HL-60/S4 (cell line): ENCODE results near the gene MMP7.

ENCODE experiments used
- in situ Hi-C: fragments of 300-500 bp; cut with MboI; formaldehyde crosslinking; loops from 2 replicates; pipeline ENCODE4 v1.14.3; 2022; ENCODE audit warnings: low sequenced_read_pairs

The MMP7 gene

GRCh38 chr11:102530558-102530957 lies at the start of gene MMP7:
Gene MMP7 (minus strand): TSS chr11:102530747. CDS start chr11:102530700, 47 bp downstream.
- in situ Hi-C loops = no loop called here

- in situ Hi-C loops = no loop called here
Observed at GRCh38 chr11:102577723-102578122, 47.2 kb upstream of the MMP7 start.

- in situ Hi-C loops = no loop called here
Observed at GRCh38 chr11:102577182-102577581, 46.6 kb upstream of the MMP7 start.

- in situ Hi-C loops = no loop called here
Observed at GRCh38 chr11:102576350-102576749, 45.8 kb upstream of the MMP7 start.

DNA sequence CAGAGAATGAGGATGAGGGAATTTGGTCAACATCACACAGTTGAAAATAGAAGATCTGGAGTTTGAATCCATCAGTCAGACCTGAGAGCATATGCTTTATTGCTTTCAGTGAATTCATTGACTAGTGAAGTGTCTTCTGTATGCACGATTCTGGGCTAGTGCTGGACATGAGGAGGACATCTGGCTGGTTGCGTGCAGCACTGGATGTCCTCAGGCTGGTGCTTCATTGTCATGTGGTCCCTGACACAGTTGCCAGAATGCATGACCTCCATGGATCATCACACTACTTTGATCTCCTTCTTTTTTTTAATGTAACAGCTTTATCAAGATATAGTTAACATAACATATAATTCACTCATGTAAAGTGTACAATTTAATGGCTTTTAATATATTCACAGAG lies 44.5 kb upstream of the MMP7 start:
- in situ Hi-C loops = no loop called here

- in situ Hi-C loops = no loop called here
Observed at GRCh38 chr11:102573851-102574250, 43.3 kb upstream of the MMP7 start.

GRCh38 chr11:102572554-102573220 lies 42.1 kb upstream of the MMP7 start:
- in situ Hi-C loops = no loop called here

DNA sequence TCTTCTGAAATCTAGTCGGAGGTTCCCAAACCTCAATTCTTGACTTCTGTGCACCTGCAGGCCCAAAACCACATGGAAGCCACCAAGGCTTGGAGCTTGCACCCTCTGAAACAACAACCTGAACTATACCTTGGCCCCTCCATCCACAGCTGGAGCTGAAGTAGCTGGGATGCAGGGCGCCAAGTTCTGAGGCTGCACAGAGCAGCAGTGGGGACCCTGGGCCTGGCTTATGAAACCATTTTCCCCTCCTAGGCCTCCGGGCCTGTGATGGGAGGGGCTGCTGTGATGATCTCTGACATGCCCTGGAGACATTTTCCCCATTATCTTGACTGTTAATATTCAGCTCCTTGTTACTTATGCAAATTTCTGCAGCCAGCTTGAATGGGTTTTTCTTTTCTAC lies 38.3 kb upstream of the MMP7 start:
- in situ Hi-C loops = no loop called here

- in situ Hi-C loops = no loop called here
Observed at GRCh38 chr11:102566112-102566511, 35.6 kb upstream of the MMP7 start.

- in situ Hi-C loops = no loop called here
Observed at GRCh38 chr11:102564110-102564509, 33.6 kb upstream of the MMP7 start.

- in situ Hi-C loops = no loop called here
Observed at GRCh38 chr11:102561636-102562035, 31.1 kb upstream of the MMP7 start.

DNA sequence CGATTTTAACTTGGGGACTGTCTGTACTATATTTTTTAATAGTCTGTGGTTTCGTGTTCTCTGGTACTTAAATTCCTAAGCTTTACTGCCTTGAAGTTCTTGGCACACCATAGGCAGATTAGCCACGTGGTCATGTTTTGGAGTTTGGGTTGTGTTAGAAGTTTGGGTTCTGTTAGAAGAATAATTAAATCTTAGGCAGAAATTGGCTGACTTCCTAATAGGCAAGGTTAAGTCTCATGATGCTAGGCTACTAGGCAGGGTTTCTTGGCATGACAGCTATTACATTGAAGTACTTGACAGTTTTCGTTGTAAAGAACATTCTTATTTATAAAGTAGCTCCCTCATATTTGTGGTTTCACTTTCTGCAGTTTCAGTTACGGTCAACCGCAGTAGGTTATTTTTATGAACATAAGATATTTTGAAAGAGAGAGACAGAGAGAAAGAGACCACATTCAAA lies 30.0 kb upstream of the MMP7 start:
- in situ Hi-C loops = no loop called here

- in situ Hi-C loops = no loop called here
Observed at GRCh38 chr11:102559839-102560238, 29.3 kb upstream of the MMP7 start.

DNA sequence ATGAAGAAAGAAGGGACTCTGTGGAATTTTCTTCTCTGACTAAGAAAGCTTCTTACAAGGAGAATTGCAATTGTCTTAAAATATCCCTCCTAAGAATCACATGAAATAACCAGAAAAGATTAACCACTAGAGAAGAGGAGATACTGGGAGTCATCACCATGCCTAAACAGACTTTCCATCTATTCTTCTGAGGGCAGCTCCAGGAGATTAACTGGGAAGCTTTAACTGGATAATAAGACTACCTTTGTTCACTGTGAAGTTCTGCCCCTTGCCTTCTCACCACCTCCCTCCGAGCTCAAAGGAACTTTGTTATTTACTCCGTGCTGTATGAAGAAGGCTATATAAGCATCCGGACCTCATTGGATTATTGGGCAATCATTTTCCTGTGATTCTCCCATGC lies 24.5 kb upstream of the MMP7 start:
- in situ Hi-C loops = no loop called here

DNA sequence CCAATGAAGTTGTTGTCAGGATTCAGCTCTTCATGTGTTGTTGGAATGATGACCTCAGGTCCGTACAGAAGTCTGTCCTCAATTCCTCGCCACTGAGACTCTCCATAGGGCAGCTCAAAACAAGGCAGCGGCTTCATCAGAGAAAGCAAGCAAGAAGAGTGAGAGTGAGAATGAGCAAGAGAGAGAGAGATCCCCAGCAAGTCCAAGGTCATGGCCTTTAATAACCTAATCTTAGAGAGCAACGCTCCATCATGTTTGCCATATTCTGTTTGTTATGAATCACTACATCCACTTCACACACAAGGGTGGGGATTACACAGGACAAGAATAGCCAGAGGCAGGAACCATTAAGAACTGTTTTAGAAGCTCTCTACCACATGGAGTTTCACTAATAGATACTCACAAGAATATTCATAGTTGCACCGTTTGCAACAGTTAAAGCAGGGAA lies 23.3 kb upstream of the MMP7 start:
- in situ Hi-C loops = no loop called here

DNA sequence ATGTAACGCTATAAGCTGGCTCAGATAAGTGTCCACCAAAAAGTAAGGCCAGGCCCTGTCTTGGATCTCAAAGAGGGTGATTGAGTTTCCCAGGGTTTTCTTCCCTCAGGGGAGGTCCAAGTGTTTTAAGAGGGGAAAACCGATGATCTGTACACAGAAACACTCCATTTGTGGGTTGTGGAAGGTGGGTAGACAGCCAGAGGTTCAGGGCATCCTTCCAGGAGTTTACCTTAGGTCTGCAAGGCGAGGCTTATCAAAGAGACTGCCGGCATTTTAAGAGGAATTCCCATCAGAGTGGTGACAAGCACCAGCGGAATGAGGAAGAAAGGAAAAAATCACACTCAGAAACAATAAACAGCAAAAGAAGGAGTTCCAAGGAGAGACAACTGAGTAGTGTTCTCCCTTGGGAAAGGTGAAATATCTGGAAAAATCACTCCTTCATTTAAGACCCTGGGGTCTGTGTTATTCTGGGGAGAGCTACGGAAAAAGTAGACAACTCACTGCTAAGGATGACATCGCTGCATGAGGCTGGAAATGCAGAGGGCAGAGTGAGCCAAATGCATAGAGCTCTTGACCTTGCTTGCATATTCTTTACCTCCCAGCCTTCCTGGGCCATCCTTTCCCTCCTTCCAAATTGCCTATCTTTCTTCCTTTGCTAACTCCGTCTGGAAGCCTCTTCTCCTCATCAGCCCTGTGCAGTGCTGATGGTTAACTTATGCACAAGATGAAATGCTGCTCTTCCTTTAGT lies 22.1 kb upstream of the MMP7 start:
- in situ Hi-C loops = no loop called here

GRCh38 chr11:102552020-102552419 lies 21.5 kb upstream of the MMP7 start:
- in situ Hi-C loops = no loop called here

DNA sequence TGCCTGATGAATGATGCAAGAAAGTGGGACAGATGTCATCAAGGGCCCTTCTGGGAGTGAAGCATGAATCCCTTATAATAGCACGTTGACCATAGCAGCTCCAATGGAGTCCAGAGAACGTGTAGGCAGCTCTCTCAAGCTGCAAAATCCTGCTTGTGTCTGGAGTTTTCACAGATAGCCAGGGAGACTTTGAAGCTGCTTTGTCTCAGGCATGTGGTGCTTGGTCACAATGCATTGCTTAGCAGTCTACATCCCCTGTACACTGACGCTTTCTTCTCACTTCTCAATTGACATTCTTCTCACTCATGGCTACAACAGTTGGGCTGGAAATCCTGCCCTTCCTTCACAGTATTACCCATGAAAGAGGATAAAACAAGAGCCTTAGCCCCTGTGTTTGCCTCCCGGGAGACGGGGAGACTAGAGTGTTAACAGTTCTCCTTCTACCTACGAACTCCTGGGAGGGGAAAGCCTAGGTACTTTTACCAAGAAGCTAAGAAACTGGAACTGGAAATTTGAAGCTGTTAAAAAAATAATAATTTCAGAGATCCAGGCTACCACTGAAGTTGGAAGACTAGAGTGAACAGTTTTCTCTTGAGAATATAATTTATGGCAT lies 20.7 kb upstream of the MMP7 start:
- in situ Hi-C loops = no loop called here

DNA sequence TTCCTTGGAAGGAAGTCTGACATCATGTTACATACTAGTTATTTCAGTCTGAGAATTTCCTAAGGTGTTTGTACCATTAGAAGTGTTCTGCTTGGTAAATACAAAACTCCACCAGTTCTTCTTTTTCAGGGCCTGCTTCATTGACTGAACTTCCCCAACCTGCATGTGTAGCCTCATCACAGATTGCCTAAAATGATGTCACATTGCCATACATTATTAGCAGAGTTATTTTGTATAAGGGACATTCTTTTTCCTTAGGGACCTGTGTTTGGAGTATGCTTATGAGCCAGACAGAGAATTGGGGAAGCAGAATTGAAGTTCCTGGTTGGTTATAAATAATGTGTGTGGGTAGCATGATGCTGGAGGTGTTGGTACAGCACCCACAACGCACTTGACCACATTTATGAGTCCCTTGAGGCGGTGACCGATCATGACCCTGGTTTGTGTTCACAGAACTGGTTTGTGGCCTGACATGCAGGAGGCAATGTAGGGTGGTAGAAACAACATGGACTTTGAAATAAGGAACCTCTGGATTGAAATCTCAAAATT lies 16.4 kb upstream of the MMP7 start:
- in situ Hi-C loops = no loop called here

- in situ Hi-C loops = no loop called here
Observed at GRCh38 chr11:102546427-102546826, 15.9 kb upstream of the MMP7 start.

DNA sequence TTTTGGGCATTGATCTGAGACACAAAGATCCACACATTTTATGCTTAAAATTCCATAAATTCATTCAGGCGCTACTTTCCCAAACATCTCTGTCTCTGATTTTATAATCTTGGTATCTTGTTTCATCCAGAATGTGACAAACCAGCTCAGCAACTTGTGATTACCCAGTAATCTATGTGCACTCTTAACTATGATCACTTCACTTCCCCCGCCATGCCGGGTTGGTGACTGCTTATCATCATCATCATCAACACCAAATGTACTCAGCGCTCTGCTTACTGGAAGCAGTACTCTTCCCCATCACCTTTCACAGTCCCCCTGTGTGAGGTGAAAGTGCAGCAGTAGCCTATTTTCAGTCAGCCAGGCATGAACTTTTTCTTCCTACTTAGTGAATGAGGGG lies 15.2 kb upstream of the MMP7 start:
- in situ Hi-C loops = no loop called here

- in situ Hi-C loops = no loop called here
Observed at GRCh38 chr11:102544594-102544993, 14.0 kb upstream of the MMP7 start.
